GM18502 (cell line): ENCODE results near the gene NUP37.
"Not testable (repeated sequence)": the region's sequence is repeated elsewhere in the genome, so short reads cannot be mapped to it uniquely, and the experiment has no call there.

Experiments
- ATAC-seq: cut with Tn5 transposase; IDR thresholded peaks from one replicate; pipeline ENCODE4 v1.9.1; 2021; ENCODE audit warnings: mild to moderate bottlenecking; ENCODE audit not compliant: unreplicated experiment, poor library complexity

NUP37 gene

GRCh38 chr12:102119674-102120563, at the start of gene NUP37, which contains the start of gene PARPBP:
Gene NUP37, minus strand, starts transcription at chr12:102120114. Its CDS starts 1,596 bp downstream, at chr12:102118518.
Gene PARPBP, plus strand, starts transcription at chr12:102120183. Its CDS starts 3,706 bp downstream, at chr12:102123889.
- peak; percentile 96 for ATAC-seq

DNA sequence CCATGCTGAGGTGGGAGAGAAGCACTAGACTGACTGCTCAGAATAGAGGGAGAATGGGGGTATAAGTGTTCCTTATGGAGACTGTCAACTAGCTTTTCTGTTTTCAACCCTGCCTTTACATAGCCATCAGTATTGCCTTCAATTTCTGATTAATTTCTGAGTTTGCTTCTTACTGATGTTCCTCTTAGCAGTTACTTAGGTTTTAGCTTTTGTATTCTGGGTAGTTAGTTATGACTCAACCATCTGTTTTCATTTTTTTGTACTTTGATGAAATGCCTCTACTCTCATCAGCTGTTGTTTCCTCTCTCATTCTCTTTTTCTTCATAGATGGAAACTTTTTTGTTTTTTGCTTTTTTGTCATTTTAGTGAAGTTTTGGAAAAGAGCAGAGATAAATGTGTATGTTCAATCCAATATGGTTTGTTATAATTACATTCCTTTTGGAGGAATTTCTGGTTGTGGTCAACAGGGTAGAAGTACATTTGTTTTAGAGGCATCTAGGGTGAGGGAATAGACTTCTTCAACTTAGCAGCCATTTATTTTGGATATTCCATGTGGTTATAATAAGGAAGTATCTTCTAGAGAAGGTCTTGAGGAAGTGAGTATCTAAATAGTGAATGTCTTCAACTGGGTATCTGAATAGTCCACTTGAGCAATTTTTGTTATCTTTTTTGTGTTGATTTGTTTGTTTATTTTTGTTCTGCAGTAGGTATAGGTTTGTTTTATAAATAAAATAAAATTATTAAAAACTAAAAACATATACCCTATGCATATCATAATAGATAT, 48.1 kb upstream of the NUP37 start:
- peak; percentile 76 for ATAC-seq

GRCh38 chr12:102163383-102163782, 43.5 kb upstream of the NUP37 start:
- ATAC-seq: no peak

GRCh38 chr12:102155206-102155605, 35.3 kb upstream of the NUP37 start:
- not testable (repeated sequence) for ATAC-seq

- not testable (repeated sequence) for ATAC-seq
Observed at GRCh38 chr12:102147062-102147587, 27.2 kb upstream of the NUP37 start.

GRCh38 chr12:102144221-102144620, 24.3 kb upstream of the NUP37 start:
- ATAC-seq: no peak

GRCh38 chr12:102142866-102143373, 23.0 kb upstream of the NUP37 start:
- ATAC-seq: not testable (repeated sequence)

GRCh38 chr12:102137619-102138018, 17.7 kb upstream of the NUP37 start:
- not testable (repeated sequence) for ATAC-seq

GRCh38 chr12:102131442-102131841, 11.5 kb upstream of the NUP37 start:
- ATAC-seq: not testable (repeated sequence)

- ATAC-seq: not testable (repeated sequence)
Observed at GRCh38 chr12:102130720-102131119, 10.8 kb upstream of the NUP37 start.

GRCh38 chr12:102121328-102121727, 1.4 kb upstream of the NUP37 start:
- ATAC-seq: not testable (repeated sequence)

DNA sequence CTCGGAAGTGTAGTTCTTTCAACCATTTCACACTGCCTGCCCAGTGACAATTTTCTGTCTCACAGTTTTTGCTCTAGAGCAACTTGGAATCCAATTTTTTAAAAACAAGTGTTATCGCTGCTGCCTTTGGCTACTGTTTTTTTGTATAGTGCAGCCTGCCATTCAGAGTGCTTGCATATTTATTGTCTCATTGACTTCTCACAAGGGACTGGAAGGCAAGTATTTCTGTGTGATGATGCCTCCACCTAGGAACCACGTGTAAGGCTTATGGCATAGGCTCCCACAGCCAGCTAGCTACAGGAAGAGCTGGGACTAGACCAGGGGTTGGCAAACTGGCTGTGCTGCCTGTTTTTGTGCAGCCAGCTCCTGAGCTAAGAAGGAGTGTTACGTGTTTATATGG, 972 bp upstream of the NUP37 start:
- ATAC-seq: no peak

- peak; percentile 1 for ATAC-seq
Observed at GRCh38 chr12:102120564-102120873, 605 bp upstream of the NUP37 start.

DNA sequence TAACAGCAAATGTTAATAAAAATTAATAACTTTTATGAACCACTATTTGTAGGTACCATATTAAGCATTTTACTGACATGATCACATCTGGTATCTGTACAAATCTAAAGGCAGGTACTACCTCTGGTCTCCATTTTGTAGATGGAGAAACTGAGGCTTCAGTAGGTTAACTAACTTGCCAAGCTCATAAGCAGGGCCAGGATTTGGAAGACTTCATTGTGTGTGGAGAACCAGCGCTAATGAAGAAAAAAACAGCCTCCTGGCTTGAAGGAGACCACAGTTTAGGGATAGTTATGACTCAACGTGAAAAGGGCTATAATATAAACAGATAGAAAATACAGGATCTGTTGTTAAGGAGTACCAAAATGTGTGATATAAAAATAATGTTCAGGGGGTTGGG, 1.0 kb downstream of the NUP37 start:
- no peak for ATAC-seq

DNA sequence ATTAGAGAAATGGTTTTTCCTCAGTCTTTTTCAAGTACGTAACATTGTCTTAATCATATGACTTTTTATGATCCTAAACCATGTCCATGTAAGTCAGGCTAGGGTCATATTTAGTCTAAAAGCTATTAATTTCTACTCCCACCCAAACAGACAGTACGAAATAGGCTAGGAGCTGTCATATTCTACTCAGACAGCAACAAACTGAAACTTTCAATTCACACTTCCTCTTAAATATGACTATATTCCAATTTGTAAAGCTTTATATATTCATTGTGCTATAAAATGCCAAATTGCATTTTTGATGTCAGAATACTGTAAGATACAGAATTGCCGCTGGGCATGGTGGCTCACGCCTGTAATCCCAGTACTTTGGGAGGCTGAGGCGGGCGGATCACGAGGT, 3.5 kb downstream of the NUP37 start:
- ATAC-seq: no peak

- ATAC-seq: no peak
Observed at GRCh38 chr12:102114212-102114611, 5.7 kb downstream of the NUP37 start.

DNA sequence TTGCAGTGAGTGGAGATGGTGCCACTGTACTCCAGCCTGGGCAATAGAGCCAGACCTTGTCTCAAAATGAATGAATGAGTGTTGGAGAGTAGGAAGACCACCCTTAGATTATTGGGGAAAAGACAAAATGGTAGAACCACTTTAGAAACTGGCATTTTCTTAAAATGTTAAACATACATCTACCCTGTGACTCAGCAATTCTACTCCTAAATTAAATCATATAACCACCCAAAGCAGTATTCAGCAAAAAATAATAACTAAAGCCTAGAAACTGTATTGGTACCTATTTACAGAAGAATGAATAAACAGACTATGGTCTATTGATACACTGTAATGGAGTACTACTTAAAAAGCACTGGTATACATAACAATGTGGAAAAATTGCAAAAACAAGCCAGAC, 9.1 kb downstream of the NUP37 start:
- ATAC-seq: no peak

DNA sequence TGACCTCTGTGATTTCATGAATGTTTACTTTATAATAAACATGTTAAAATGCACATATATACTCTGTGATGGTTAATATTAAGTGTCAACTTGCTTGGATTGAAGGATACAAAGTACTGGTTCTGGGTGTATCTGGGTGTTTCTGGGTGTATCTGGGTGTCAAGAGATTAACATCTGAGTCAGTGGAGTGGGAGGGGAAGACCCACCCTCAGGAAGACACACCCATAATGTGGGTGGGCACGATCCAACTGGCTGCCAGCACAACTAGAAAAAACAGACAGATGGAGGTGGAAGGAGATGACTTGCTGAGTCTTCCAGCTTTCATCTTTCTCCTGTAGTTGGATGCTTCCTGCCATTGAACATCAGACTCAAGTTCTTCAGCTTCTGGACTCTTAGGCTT, 11.9 kb downstream of the NUP37 start:
- ATAC-seq: no peak

DNA sequence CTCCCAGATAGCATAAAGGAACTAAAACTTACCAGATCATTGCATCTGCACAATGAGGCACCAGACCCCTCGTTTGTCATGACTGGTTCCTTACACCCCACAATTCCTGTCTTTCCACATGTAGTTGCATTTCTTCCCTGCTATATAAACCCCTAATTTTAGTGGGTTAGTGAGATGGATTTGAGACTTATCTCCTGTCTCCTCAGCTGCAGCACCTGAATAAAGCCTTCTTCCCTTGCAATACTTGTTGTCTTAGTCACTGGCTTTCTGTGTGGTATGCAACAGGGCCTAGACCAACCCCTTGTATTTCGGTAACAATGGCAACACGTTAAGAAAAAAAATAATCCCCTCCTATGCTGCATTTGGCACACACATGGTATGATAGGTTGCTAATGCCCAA, 13.0 kb downstream of the NUP37 start:
- no peak for ATAC-seq

- no peak for ATAC-seq
Observed at GRCh38 chr12:102096855-102097254, 23.1 kb downstream of the NUP37 start.
